B cell (primary cell): Measurements from ENCODE around the gene MOGAT1.

Source experiments
- CTCF ChIP-seq: fragments of 200-600 bp; IDR thresholded peaks from one replicate; pipeline ENCODE4 v1.8.0; 2022; ENCODE audit warnings: antibody characterized with exemption, mild to moderate bottlenecking
- EZH2 ChIP-seq: IDR thresholded peaks from 2 replicates; pipeline ENCODE4 v1.6.1; 2012; ENCODE audit warnings: borderline replicate concordance, low read depth, mild to moderate bottlenecking, moderate library complexity, low read length; ENCODE audit not compliant: insufficient read depth, poor library complexity, severe bottlenecking

DNA sequence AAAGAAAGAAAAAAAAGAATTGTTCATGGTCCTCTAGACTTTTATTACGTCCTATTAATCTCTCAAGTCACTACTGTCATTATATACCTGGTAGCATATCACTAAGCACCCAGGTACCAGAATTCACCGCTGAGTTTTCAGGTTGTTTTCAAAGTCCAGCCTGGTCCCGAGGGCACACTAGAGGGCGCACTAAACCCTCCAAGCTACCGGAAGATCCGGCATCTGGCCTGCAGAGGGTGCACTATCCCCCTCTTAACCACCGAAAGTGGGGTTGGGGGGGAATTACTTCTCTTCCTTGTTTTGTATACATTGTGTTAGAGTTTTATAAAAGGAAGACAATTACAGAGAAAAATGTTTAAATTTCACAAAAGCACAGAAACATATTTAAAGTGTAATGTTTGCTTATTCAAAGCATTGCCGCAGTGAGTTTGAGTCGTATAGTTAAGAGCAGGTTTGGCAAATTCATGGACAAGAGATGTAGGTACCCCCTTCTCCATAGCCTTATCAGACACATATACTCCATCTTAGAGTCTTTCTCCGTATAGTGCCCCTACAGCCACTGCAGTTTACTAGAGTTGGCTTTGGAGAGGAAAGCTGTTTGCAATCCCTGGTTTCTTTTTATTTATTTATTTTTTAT lies 19.2 kb downstream of the MOGAT1 start:
- peak; percentile 100 for TF ChIP-seq CTCF
- TF ChIP-seq EZH2, result no peak
